SK-N-SH (cell line): ENCODE measurements around the gene DAB2IP. TPM values are rescaled to one million over a fixed set of nuclear protein-coding genes. Genes with fewer than 3 reads are reported as not detected.

Source experiments
- CTCF ChIA-PET: fragments of 300-600, 350-600 bp; formaldehyde crosslinking; extraction: SDS; loops from one replicate; lab custom pipeline; 2021; lab: Yijun Ruan, JAX
- POLR2A ChIA-PET: fragments of 350-600 bp; sonication (Branson Sonifier 250); formaldehyde crosslinking; extraction: SDS; loops from one replicate; lab custom pipeline; 2020; ENCODE audit warnings: antibody characterized with exemption, inconsistent platforms; lab: Yijun Ruan, JAX
- DNase-seq: peaks from one replicate; pipeline ENCODE4 v3.0.0; 2012
- H2AFZ ChIP-seq: fragments of 200-600 bp; sonication (generic); 2 replicates; pipeline ENCODE4 v1.8.1; 2016; ENCODE audit warnings: antibody characterized with exemption, mild to moderate bottlenecking, low read depth
- H3F3A ChIP-seq: fragments of 200-600 bp; sonication (generic); replicated peaks from 2 replicates; pipeline ENCODE3; 2016; ENCODE audit warnings: antibody characterized with exemption, mild to moderate bottlenecking; ENCODE audit not compliant: insufficient read depth
- H3K27ac ChIP-seq, 2 experiments: fragments of 200-500 bp in 1 of 2; fragments of 200-600 bp in 1 of 2; sonication (Bioruptor generic) in 1 of 2; sonication (generic), shearing (Covaris generic) in 1 of 2; 2 replicates each; pipeline versions ENCODE4 v1.5.1 to v1.6.1; 2014 to 2016; ENCODE audit warnings: low read depth in 2 of 2, inconsistent platforms in 1 of 2, low read length in 1 of 2, mild to moderate bottlenecking in 1 of 2, mixed read lengths in 1 of 2
- H3K27me3 ChIP-seq: fragments of 200-600 bp; sonication (generic), shearing (Covaris generic); 2 replicates; pipeline ENCODE4 v1.6.1; 2016; ENCODE audit warnings: mixed run types; ENCODE audit not compliant: insufficient read depth
- H3K36me3 ChIP-seq, 2 experiments: fragments of 200-500 bp in 1 of 2; fragments of 200-600 bp in 1 of 2; sonication (Bioruptor generic) in 1 of 2; sonication (generic) in 1 of 2; replicated peaks in 1 of 2; 2 replicates each; pipeline versions ENCODE3 to v1.5.1; 2014 to 2016; ENCODE audit warnings: low read length in 1 of 2, mild to moderate bottlenecking in 1 of 2; ENCODE audit not compliant: insufficient read depth in 2 of 2, control insufficient read depth in 1 of 2
- H3K4me1 ChIP-seq, 2 experiments: fragments of 200-500 bp in 1 of 2; fragments of 200-600 bp in 1 of 2; sonication (Bioruptor generic) in 1 of 2; sonication (generic), shearing (Covaris generic) in 1 of 2; 2 replicates each; pipeline versions ENCODE4 v1.5.1 to v1.6.1; 2014 to 2016; ENCODE audit warnings: low read depth in 1 of 2, low read length in 1 of 2, mixed run types in 1 of 2; ENCODE audit not compliant: insufficient read depth in 2 of 2, control insufficient read depth in 1 of 2
- H3K4me2 ChIP-seq: fragments of 200-600 bp; sonication (generic), shearing (Covaris generic); 2 replicates; pipeline ENCODE4 v1.6.1; 2017; ENCODE audit warnings: mixed run types
- H3K4me3 ChIP-seq, 2 experiments: fragments of 200-500 bp in 1 of 2; fragments of 200-600 bp in 1 of 2; sonication (Bioruptor generic) in 1 of 2; sonication (generic), shearing (Covaris generic) in 1 of 2; 2 replicates each; pipeline versions ENCODE4 v1.5.1 to v1.8.1; 2014 to 2016; ENCODE audit warnings: low read depth in 2 of 2, inconsistent platforms in 1 of 2, low read length in 1 of 2, mild to moderate bottlenecking in 1 of 2, mixed read lengths in 1 of 2, moderate library complexity in 1 of 2
- H3K79me2 ChIP-seq: fragments of 200-600 bp; sonication (generic); 2 replicates; pipeline ENCODE4 v1.8.1; 2017; ENCODE audit warnings: mild to moderate bottlenecking; ENCODE audit not compliant: insufficient read depth
- H3K9ac ChIP-seq: fragments of 200-600 bp; sonication (generic); 2 replicates; pipeline ENCODE4 v1.6.1; 2017; ENCODE audit warnings: mixed run types
- H3K9me2 ChIP-seq: fragments of 200-600 bp; sonication (generic); 2 replicates; pipeline ENCODE4 v1.6.1; 2017; ENCODE audit warnings: mixed run types
- H3K9me3 ChIP-seq: fragments of 200-600 bp; sonication (generic); 2 replicates; pipeline ENCODE4 v1.6.1; 2017; ENCODE audit warnings: mixed run types, mild to moderate bottlenecking, moderate library complexity
- H4K20me1 ChIP-seq: fragments of 200-600 bp; sonication (generic); 2 replicates; pipeline ENCODE4 v1.6.1; 2017; ENCODE audit warnings: mild to moderate bottlenecking, mixed run types; ENCODE audit not compliant: insufficient read depth
- CHD2 ChIP-seq: fragments of 150-350 bp; IDR thresholded peaks from 2 replicates; pipeline ENCODE4 v1.6.1; 2018; ENCODE audit warnings: low read length; ENCODE audit not compliant: partially characterized antibody
- ELF1 ChIP-seq: IDR thresholded peaks from 2 replicates; pipeline ENCODE4 v1.4.0; 2012
- EP300 ChIP-seq, 2 experiments: IDR thresholded peaks; 2 replicates each; pipeline versions ENCODE4 v1.4.0 to v1.6.1; 2012; ENCODE audit warnings: borderline replicate concordance in 1 of 2, low read depth in 1 of 2, low read length in 1 of 2
- FOSL2 ChIP-seq: IDR thresholded peaks from 2 replicates; pipeline ENCODE4 v1.4.0; 2012; ENCODE audit warnings: low read depth, mild to moderate bottlenecking, moderate library complexity, borderline replicate concordance
- FOXJ3 ChIP-seq: sonication (generic); formaldehyde crosslinking; IDR thresholded peaks from 2 replicates; pipeline ENCODE4 v1.5.1; 2020; ENCODE audit warnings: mild to moderate bottlenecking, missing genetic modification reagents
- FOXM1 ChIP-seq: IDR thresholded peaks from 2 replicates; pipeline ENCODE4 v1.4.0; 2012; ENCODE audit warnings: low read depth, mild to moderate bottlenecking
- GATA2 ChIP-seq: sonication (generic); formaldehyde crosslinking; IDR thresholded peaks from 2 replicates; pipeline ENCODE4 v1.5.0; 2020; ENCODE audit warnings: mild to moderate bottlenecking, missing genetic modification reagents
- JUND ChIP-seq: IDR thresholded peaks from 2 replicates; pipeline ENCODE4 v1.4.0; 2012
- MAX ChIP-seq: IDR thresholded peaks from 2 replicates; pipeline ENCODE4 v1.4.0; 2012; ENCODE audit warnings: low read depth
- PBX3 ChIP-seq: IDR thresholded peaks from 2 replicates; pipeline ENCODE4; 2012
- POLR2AphosphoS5 ChIP-seq: IDR thresholded peaks from 2 replicates; pipeline ENCODE4 v1.6.1; 2012; ENCODE audit warnings: low read depth, low read length
- RAD21 ChIP-seq: IDR thresholded peaks from 2 replicates; pipeline ENCODE4 v1.6.1; 2012; ENCODE audit warnings: mild to moderate bottlenecking, low read length
- RXRA ChIP-seq: IDR thresholded peaks from 2 replicates; pipeline ENCODE4 v1.4.0; 2012; ENCODE audit warnings: low read depth, mild to moderate bottlenecking, borderline replicate concordance
- SIN3A ChIP-seq: IDR thresholded peaks from 2 replicates; pipeline ENCODE4 v1.6.1; 2012; ENCODE audit warnings: low read depth, mild to moderate bottlenecking, low read length, moderate library complexity, borderline replicate concordance
- TEAD4 ChIP-seq: IDR thresholded peaks from 2 replicates; pipeline ENCODE4 v1.4.0; 2012; ENCODE audit warnings: mild to moderate bottlenecking, borderline replicate concordance; ENCODE audit not compliant: insufficient read depth
- USF2 ChIP-seq: fragments of 150-350 bp; IDR thresholded peaks from 2 replicates; pipeline ENCODE4 v1.6.1; 2017; ENCODE audit warnings: antibody characterized with exemption, low read length, low read depth, borderline replicate concordance
- ZBTB33 ChIP-seq: IDR thresholded peaks from 2 replicates; pipeline ENCODE4 v1.4.0; 2012; ENCODE audit warnings: low read depth, borderline replicate concordance
- WGBS: methylation state at CpG from one replicate; pipeline ENCODE4 v1.1.6; 2017; ENCODE audit warnings: low lambda C conversion rate; 5-methylcytosine and 5-hydroxymethylcytosine counted together
- polyA plus RNA-seq, 3 experiments: library from polyadenylated mRNA; depleted of rRNA; stranded (reverse); fragments of >200 nt; gene quantifications; 2 replicates each; pipeline ENCODE4 v1.2.3, GENCODE V29; 2012

The DAB2IP gene
- polyA plus RNA-seq, 1 of the 3 experiments (the other 2 are of a cell fraction), result 21.4 TPM

- Histone ChIP-seq H3K9ac (no peak overlapping the region), H3K4me3 (no peak overlapping the region), H3K9me3 (no peaks in the 10 kb centered on the region), H3K4me1 (peaks cover 0 to 22% of the 10 kb centered on the region in 2 experiments; a peak in 2 of 4 replicates), H3K36me3 (no peaks in the 10 kb centered on the region), H3K27me3 (no peaks in the 10 kb centered on the region), H4K20me1 (no peaks in the 10 kb centered on the region), H3K79me2 (no peaks in the 10 kb centered on the region), H3K27ac (no peak overlapping the region), H2AFZ (no peak overlapping the region), H3K4me2 (no peak overlapping the region), H3K9me2 (no peaks in the 10 kb centered on the region), H3F3A (no peaks in the 10 kb centered on the region)
- ChIA-PET POLR2A (no interaction called here), CTCF (no interaction called here)
- TF ChIP-seq RAD21, result no peak
- TF ChIP-seq GATA2, result no peak
- TF ChIP-seq FOSL2, result no peak
- TF ChIP-seq TEAD4, result no peak
- no peak for TF ChIP-seq USF2
- no peak for TF ChIP-seq MAX
- DNase-seq, result no peak
- WGBS, result 82% methylated on average over 9 of the region's 9 CpGs
These were observed 166.0 kb downstream of the DAB2IP start for GRCh38 chr9:121817476-121817875.

- no peaks in the 10 kb centered on the region for H4K20me1 ChIP-seq
- POLR2A ChIA-PET, result no interaction called here
- no peak for DNase-seq
- H3K9me2 ChIP-seq, result no peaks in the 10 kb centered on the region
- no peaks in the 10 kb centered on the region for H3K36me3 ChIP-seq
- no peak for TF ChIP-seq JUND
- H3K79me2 ChIP-seq, result no peaks in the 10 kb centered on the region
- H3K4me2 ChIP-seq, result no peak overlapping the region
- H2AFZ ChIP-seq, result no peak overlapping the region
- CTCF ChIA-PET, result no interaction called here
- no peak overlapping the region for H3K4me3 ChIP-seq
- peaks cover 0 to 22% of the 10 kb centered on the region in 2 experiments; a peak in 2 of 4 replicates for H3K4me1 ChIP-seq
- H3F3A ChIP-seq, result no peaks in the 10 kb centered on the region
- no peak overlapping the region for H3K27ac ChIP-seq
- no peaks in the 10 kb centered on the region for H3K27me3 ChIP-seq
- H3K9ac ChIP-seq, result no peak overlapping the region
- no peaks in the 10 kb centered on the region for H3K9me3 ChIP-seq
- WGBS, result 90% methylated on average over 19 of the region's 19 CpGs
These were observed 166.7 kb downstream of the DAB2IP start for GRCh38 chr9:121818016-121818661.

- no peaks in the 10 kb centered on the region for H3K79me2 ChIP-seq
- peaks cover 0 to 22% of the 10 kb centered on the region in 2 experiments; a peak in 2 of 4 replicates for H3K4me1 ChIP-seq
- H3K9me3 ChIP-seq, result no peaks in the 10 kb centered on the region
- 89% methylated on average over 12 of the region's 12 CpGs for WGBS
- ChIA-PET CTCF (interaction anchor here (0.6 to 1.7 kb wide), 3 partner anchors 10 to 133 kb away, joined by 3 to 5 read pairs (median 3); no protein-coding TSS in a partner anchor), POLR2A (no interaction called here)
- H3K4me2 ChIP-seq, result no peak overlapping the region
- no peak overlapping the region for H3K4me3 ChIP-seq
- no peak overlapping the region for H2AFZ ChIP-seq
- no peak overlapping the region for H3K9ac ChIP-seq
- H3K27ac ChIP-seq, result no peak overlapping the region
- no peaks in the 10 kb centered on the region for H3F3A ChIP-seq
- H3K27me3 ChIP-seq, result no peaks in the 10 kb centered on the region
- no peaks in the 10 kb centered on the region for H3K36me3 ChIP-seq
- peak; percentile 51 for DNase-seq
- no peaks in the 10 kb centered on the region for H3K9me2 ChIP-seq
- H4K20me1 ChIP-seq, result no peaks in the 10 kb centered on the region
- TF ChIP-seq POLR2AphosphoS5 (no peak), RXRA (no peak), ZBTB33 (no peak), CHD2 (no peak), FOSL2 (no peak), MAX (no peak), EP300 (IDR thresholded peaks at IDR 0.05; ENCODE audit: borderline replicate concordance in 1 of 2, low read depth in 1 of 2, low read length in 1 of 2) (no peak), SIN3A (no peak), RAD21 (no peak), ELF1 (no peak), FOXJ3 (CRISPR knock-in tag) (no peak), PBX3 (no peak), FOXM1 (no peak), TEAD4 (no peak)
These were observed 167.5 kb downstream of the DAB2IP start for GRCh38 chr9:121818841-121819427.
